Measurements from ENCODE around the gene AP1G1. TPM values are rescaled to one million over a fixed set of nuclear protein-coding genes. Genes with fewer than 3 reads are reported as not detected.

The AP1G1 gene
- total and polyA plus RNA-seq, 2 donors (not counting 1 experiment from before 2014, with no cell fraction given) = 55.5 to 102 TPM

GRCh38 chr16:71851746-71852145 lies 43.1 kb upstream of the AP1G1 start:
- TF ChIP-seq CTCF (conservative IDR thresholded peaks at IDR 0.05 in 1 of 2, IDR thresholded peaks at IDR 0.05 in 1 of 2; ENCODE audit: low read depth in 1 of 2, low read length in 2 of 2) (no peak), EZH2 (IDR thresholded peaks at IDR 0.05; ENCODE audit: low read length, missing control alignments) (no peak)
- no peak overlapping the region for H3K4me3 ChIP-seq (replicated peaks in 1 of 4; ENCODE audit: control extremely low read depth in 1 of 4, insufficient read depth in 1 of 4, low read depth in 3 of 4, low read length in 4 of 4)
- no peak overlapping the region for H2AFZ ChIP-seq (ENCODE audit: low read length)
- peaks cover 4% of the 10 kb centered on the region for H3K4me1 ChIP-seq (ENCODE audit: control insufficient read depth, extremely low read depth, insufficient read depth, low read length)
- no peaks in the 10 kb centered on the region for H4K20me1 ChIP-seq (ENCODE audit: control insufficient read depth, extremely low read depth, insufficient read depth, low read length)
- no peak overlapping the region for H3K9ac ChIP-seq (ENCODE audit: insufficient read depth, low read length)
- H3K36me3 ChIP-seq (ENCODE audit: control insufficient read depth, insufficient read depth, low read length) = peaks cover 17% of the 10 kb centered on the region
- no peaks in the 10 kb centered on the region for H3K27me3 ChIP-seq (ENCODE audit: control insufficient read depth, insufficient read depth, low read length)
- no peak for DNase-seq (ENCODE audit: low read depth in 2 of 2)
- peaks cover 15% of the 10 kb centered on the region for H3K79me2 ChIP-seq (ENCODE audit: control insufficient read depth, insufficient read depth, low read length)
- H3K9me3 ChIP-seq (ENCODE audit: control insufficient read depth, insufficient read depth, low read depth, low read length) = no peaks in the 10 kb centered on the region
- no peak overlapping the region for H3K27ac ChIP-seq (ENCODE audit: insufficient read depth, low read length)
- H3K4me2 ChIP-seq (ENCODE audit: extremely low read depth, insufficient read depth, low read length) = no peak overlapping the region

- H2AFZ ChIP-seq (ENCODE audit: low read length) = no peak overlapping the region
- H3K27me3 ChIP-seq (ENCODE audit: control insufficient read depth, insufficient read depth, low read length) = no peaks in the 10 kb centered on the region
- TF ChIP-seq CTCF (conservative IDR thresholded peaks at IDR 0.05 in 1 of 2, IDR thresholded peaks at IDR 0.05 in 1 of 2; ENCODE audit: low read depth in 1 of 2, low read length in 2 of 2) = no peak
- no peak for TF ChIP-seq EZH2 (IDR thresholded peaks at IDR 0.05; ENCODE audit: low read length, missing control alignments)
- H3K4me1 ChIP-seq (ENCODE audit: control insufficient read depth, extremely low read depth, insufficient read depth, low read length) = peaks cover 6% of the 10 kb centered on the region
- no peak overlapping the region for H3K4me3 ChIP-seq (replicated peaks in 1 of 4; ENCODE audit: control extremely low read depth in 1 of 4, insufficient read depth in 1 of 4, low read depth in 3 of 4, low read length in 4 of 4)
- no peak overlapping the region for H3K9ac ChIP-seq (ENCODE audit: insufficient read depth, low read length)
- peaks cover 17% of the 10 kb centered on the region for H3K36me3 ChIP-seq (ENCODE audit: control insufficient read depth, insufficient read depth, low read length)
- peaks cover 23% of the 10 kb centered on the region for H3K79me2 ChIP-seq (ENCODE audit: control insufficient read depth, insufficient read depth, low read length)
- H3K27ac ChIP-seq (ENCODE audit: insufficient read depth, low read length) = no peak overlapping the region
- H3K9me3 ChIP-seq (ENCODE audit: control insufficient read depth, insufficient read depth, low read depth, low read length) = no peaks in the 10 kb centered on the region
- no peak overlapping the region for H3K4me2 ChIP-seq (ENCODE audit: extremely low read depth, insufficient read depth, low read length)
- no peak for DNase-seq (ENCODE audit: low read depth in 2 of 2)
- H4K20me1 ChIP-seq (ENCODE audit: control insufficient read depth, extremely low read depth, insufficient read depth, low read length) = no peaks in the 10 kb centered on the region
Measured at GRCh38 chr16:71848622-71849021, 40.0 kb upstream of the AP1G1 start.

- peaks cover 6% of the 10 kb centered on the region for H3K4me1 ChIP-seq (ENCODE audit: control insufficient read depth, extremely low read depth, insufficient read depth, low read length)
- H3K27ac ChIP-seq (ENCODE audit: insufficient read depth, low read length) = no peak overlapping the region
- H3K79me2 ChIP-seq (ENCODE audit: control insufficient read depth, insufficient read depth, low read length) = peaks cover 23% of the 10 kb centered on the region
- no peaks in the 10 kb centered on the region for H3K27me3 ChIP-seq (ENCODE audit: control insufficient read depth, insufficient read depth, low read length)
- no peak overlapping the region for H3K9ac ChIP-seq (ENCODE audit: insufficient read depth, low read length)
- TF ChIP-seq EZH2 (IDR thresholded peaks at IDR 0.05; ENCODE audit: low read length, missing control alignments) (no peak), CTCF (conservative IDR thresholded peaks at IDR 0.05 in 1 of 2, IDR thresholded peaks at IDR 0.05 in 1 of 2; ENCODE audit: low read depth in 1 of 2, low read length in 2 of 2) (no peak)
- H2AFZ ChIP-seq (ENCODE audit: low read length) = no peak overlapping the region
- DNase-seq (ENCODE audit: low read depth in 2 of 2) = no peak
- peak overlapping the region; percentile 99 for H3K4me2 ChIP-seq (ENCODE audit: extremely low read depth, insufficient read depth, low read length)
- no peaks in the 10 kb centered on the region for H3K9me3 ChIP-seq (ENCODE audit: control insufficient read depth, insufficient read depth, low read depth, low read length)
- peak overlapping the region; percentile 97 to 98 (median 97) for H3K4me3 ChIP-seq (replicated peaks in 1 of 4; ENCODE audit: control extremely low read depth in 1 of 4, insufficient read depth in 1 of 4, low read depth in 3 of 4, low read length in 4 of 4)
- H3K36me3 ChIP-seq (ENCODE audit: control insufficient read depth, insufficient read depth, low read length) = peaks cover 17% of the 10 kb centered on the region
- no peaks in the 10 kb centered on the region for H4K20me1 ChIP-seq (ENCODE audit: control insufficient read depth, extremely low read depth, insufficient read depth, low read length)
Measured at GRCh38 chr16:71847096-71847495, 38.5 kb upstream of the AP1G1 start.
